ENCODE measurements around the gene ZBTB8OS.

Gene ZBTB8OS

DNA sequence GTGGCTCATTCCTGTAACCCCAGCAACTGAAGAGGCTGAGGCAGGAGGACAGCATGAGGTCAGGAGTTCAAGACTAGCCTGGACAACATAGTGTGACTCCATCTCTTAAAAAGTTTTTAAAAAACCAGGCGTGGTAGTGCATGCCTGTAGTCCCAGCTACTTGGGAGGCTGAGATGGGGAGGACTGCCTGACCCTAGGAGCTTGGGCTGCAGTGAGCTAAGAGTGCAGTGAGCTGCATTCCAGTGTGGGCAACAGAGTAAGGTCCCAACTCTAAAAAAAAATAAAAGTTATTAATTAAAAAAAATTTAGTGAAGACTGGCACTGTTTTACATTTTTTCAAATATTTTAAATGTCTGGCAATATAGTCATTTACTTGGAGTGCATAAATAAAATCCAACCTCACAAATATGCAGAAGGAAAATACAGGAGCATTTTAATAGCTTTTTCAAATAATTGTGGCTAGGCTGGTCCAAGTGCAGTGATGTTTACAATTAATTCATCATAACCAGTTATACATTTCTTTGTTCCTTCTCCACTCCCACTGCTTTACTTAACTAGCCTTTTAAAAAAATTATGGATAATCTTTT lies 10.8 kb downstream of the ZBTB8OS start:
- WGBS, 2 donors (ENCODE audit: extremely low coverage in 2 of 2, insufficient read length in 2 of 2, insufficient replicate concordance in 1 of 2): no CpG with 5 or more reads among the region's 1 CpG
- Histone ChIP-seq H3K36me3 (replicated peaks in 1 of 2; ENCODE audit: control insufficient read depth in 2 of 2, insufficient read depth in 2 of 2, low read length in 2 of 2) (peaks cover 0 to 33% of the 10 kb centered on the region in 2 donors), H3K4me1 (ENCODE audit: control insufficient read depth in 2 of 2, insufficient read depth in 1 of 2, low read depth in 1 of 2, low read length in 2 of 2) (peaks cover 2 to 7% of the 10 kb centered on the region in 2 donors), H4K91ac (ENCODE audit: low read depth, low read length, poor library complexity) (no peak overlapping the region), H2BK12ac (ENCODE audit: low read length) (no peak overlapping the region), H3K9ac (ENCODE audit: low read depth, low read length, poor library complexity) (no peak overlapping the region), H3K27ac (replicated peaks; ENCODE audit: low read length) (no peak overlapping the region), H2AFZ (ENCODE audit: low read length) (no peak overlapping the region), H3K18ac (ENCODE audit: low read length) (no peak overlapping the region), H2BK120ac (ENCODE audit: low read depth, low read length) (no peak overlapping the region), H3K9me3 (replicated peaks in 1 of 2; ENCODE audit: control insufficient read depth in 2 of 2, insufficient read depth in 1 of 2, low read depth in 1 of 2, low read length in 2 of 2) (no peaks in the 10 kb centered on the region), H3K27me3 (ENCODE audit: control insufficient read depth in 3 of 3, insufficient read depth in 3 of 3, low read depth in 1 of 3, low read length in 3 of 3) (no peaks in the 10 kb centered on the region), H3K4me3 (ENCODE audit: low read length in 2 of 2) (no peak overlapping the region), H2AK5ac (ENCODE audit: low read depth, low read length) (no peak overlapping the region), H3K4me2 (ENCODE audit: insufficient read depth, low read length, poor library complexity, severe bottlenecking) (no peak overlapping the region), H2BK15ac (ENCODE audit: low read length) (no peak overlapping the region), H4K8ac (ENCODE audit: low read depth, low read length) (no peak overlapping the region), H3K23ac (ENCODE audit: low read depth, low read length, poor library complexity) (no peak overlapping the region), H3K14ac (ENCODE audit: low read length) (no peak overlapping the region), H3K4ac (ENCODE audit: low read length) (no peak overlapping the region), H2BK5ac (ENCODE audit: low read length) (no peak overlapping the region), H3K79me1 (ENCODE audit: low read depth, low read length) (peaks cover 4% of the 10 kb centered on the region)
- DNase-seq (ENCODE audit: low spot score): no peak

GRCh38 chr1:32636914-32637645 lies 13.3 kb downstream of the ZBTB8OS start:
- peak overlapping the region; percentile 56 for H3K27ac ChIP-seq (replicated peaks; ENCODE audit: low read length)
- no peak overlapping the region for H4K91ac ChIP-seq (ENCODE audit: low read depth, low read length, poor library complexity)
- no peak overlapping the region for H2BK15ac ChIP-seq (ENCODE audit: low read length)
- no peak overlapping the region for H2BK120ac ChIP-seq (ENCODE audit: low read depth, low read length)
- no peak overlapping the region for H2AFZ ChIP-seq (ENCODE audit: low read length)
- H4K8ac ChIP-seq (ENCODE audit: low read depth, low read length): no peak overlapping the region
- no peak overlapping the region for H3K4me3 ChIP-seq (ENCODE audit: low read length in 2 of 2)
- H3K14ac ChIP-seq (ENCODE audit: low read length): no peak overlapping the region
- no peak overlapping the region for H3K4me2 ChIP-seq (ENCODE audit: insufficient read depth, low read length, poor library complexity, severe bottlenecking)
- peaks cover 2% of the 10 kb centered on the region for H3K79me1 ChIP-seq (ENCODE audit: low read depth, low read length)
- H3K27me3 ChIP-seq (ENCODE audit: control insufficient read depth in 3 of 3, insufficient read depth in 3 of 3, low read depth in 1 of 3, low read length in 3 of 3): no peaks in the 10 kb centered on the region
- H3K23ac ChIP-seq (ENCODE audit: low read depth, low read length, poor library complexity): no peak overlapping the region
- H3K9me3 ChIP-seq (replicated peaks in 1 of 2; ENCODE audit: control insufficient read depth in 2 of 2, insufficient read depth in 1 of 2, low read depth in 1 of 2, low read length in 2 of 2): no peaks in the 10 kb centered on the region
- peaks cover 0 to 53% of the 10 kb centered on the region in 2 donors for H3K36me3 ChIP-seq (replicated peaks in 1 of 2; ENCODE audit: control insufficient read depth in 2 of 2, insufficient read depth in 2 of 2, low read length in 2 of 2)
- WGBS, 2 donors (ENCODE audit: extremely low coverage in 2 of 2, insufficient read length in 2 of 2, insufficient replicate concordance in 1 of 2): no CpG with 5 or more reads among the region's 16 CpGs
- H2BK12ac ChIP-seq (ENCODE audit: low read length): no peak overlapping the region
- no peak overlapping the region for H3K18ac ChIP-seq (ENCODE audit: low read length)
- peak; percentile 27 for DNase-seq (ENCODE audit: low spot score)
- H3K4me1 ChIP-seq (ENCODE audit: control insufficient read depth in 2 of 2, insufficient read depth in 1 of 2, low read depth in 1 of 2, low read length in 2 of 2): peaks cover 2 to 7% of the 10 kb centered on the region in 2 donors
- H3K9ac ChIP-seq (ENCODE audit: low read depth, low read length, poor library complexity): no peak overlapping the region
- H2AK5ac ChIP-seq (ENCODE audit: low read depth, low read length): no peak overlapping the region
- H3K4ac ChIP-seq (ENCODE audit: low read length): no peak overlapping the region
- H2BK5ac ChIP-seq (ENCODE audit: low read length): no peak overlapping the region

DNA sequence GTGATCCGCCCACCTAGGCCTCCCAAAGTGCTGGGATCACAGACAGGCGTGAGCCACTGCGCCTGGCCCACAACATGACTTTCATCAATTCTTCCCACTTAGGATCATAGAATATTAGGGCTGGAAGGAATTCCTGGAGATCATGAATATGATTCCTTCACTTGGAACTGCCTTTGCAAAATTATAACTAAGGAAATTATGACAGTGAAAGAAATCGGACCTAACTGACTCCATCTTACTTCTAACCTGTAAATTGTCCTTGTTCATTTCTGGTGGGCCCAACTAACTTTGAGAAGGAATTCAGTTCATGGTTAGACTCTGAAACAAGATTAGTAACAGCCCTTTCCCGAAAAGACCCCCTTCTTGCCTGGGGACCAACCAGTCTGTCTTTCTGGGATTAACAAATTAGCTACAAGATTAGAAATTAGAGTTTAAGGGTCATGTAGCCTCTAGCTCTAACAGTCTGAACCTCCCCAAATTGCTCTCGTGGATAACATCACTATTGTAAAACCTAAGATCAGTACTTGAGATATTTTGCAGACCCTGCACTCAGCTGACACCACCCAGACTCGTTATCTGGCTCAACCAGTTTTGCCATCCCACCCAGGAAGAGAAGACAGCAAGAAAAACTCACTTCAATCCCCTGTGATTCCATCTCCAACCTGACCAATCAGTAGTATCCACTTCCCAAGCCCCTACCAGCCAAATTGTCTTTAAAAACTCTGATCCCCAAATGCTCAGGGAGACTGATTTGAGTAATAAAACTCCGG lies 14.7 kb downstream of the ZBTB8OS start:
- Histone ChIP-seq H3K79me1 (ENCODE audit: low read depth, low read length) (no peaks in the 10 kb centered on the region), H3K4me3 (ENCODE audit: low read length in 2 of 2) (no peak overlapping the region), H2AFZ (ENCODE audit: low read length) (no peak overlapping the region), H3K4me2 (ENCODE audit: insufficient read depth, low read length, poor library complexity, severe bottlenecking) (no peak overlapping the region), H2BK5ac (ENCODE audit: low read length) (no peak overlapping the region), H2BK15ac (ENCODE audit: low read length) (no peak overlapping the region), H3K9ac (ENCODE audit: low read depth, low read length, poor library complexity) (no peak overlapping the region), H3K27ac (replicated peaks; ENCODE audit: low read length) (no peak overlapping the region), H4K91ac (ENCODE audit: low read depth, low read length, poor library complexity) (no peak overlapping the region), H3K36me3 (replicated peaks in 1 of 2; ENCODE audit: control insufficient read depth in 2 of 2, insufficient read depth in 2 of 2, low read length in 2 of 2) (peaks cover 0 to 64% of the 10 kb centered on the region in 2 donors), H4K8ac (ENCODE audit: low read depth, low read length) (no peak overlapping the region), H2AK5ac (ENCODE audit: low read depth, low read length) (no peak overlapping the region), H3K14ac (ENCODE audit: low read length) (no peak overlapping the region), H2BK12ac (ENCODE audit: low read length) (no peak overlapping the region), H3K4ac (ENCODE audit: low read length) (no peak overlapping the region), H3K9me3 (replicated peaks in 1 of 2; ENCODE audit: control insufficient read depth in 2 of 2, insufficient read depth in 1 of 2, low read depth in 1 of 2, low read length in 2 of 2) (no peaks in the 10 kb centered on the region), H2BK120ac (ENCODE audit: low read depth, low read length) (no peak overlapping the region), H3K18ac (ENCODE audit: low read length) (no peak overlapping the region), H3K27me3 (ENCODE audit: control insufficient read depth in 3 of 3, insufficient read depth in 3 of 3, low read depth in 1 of 3, low read length in 3 of 3) (no peaks in the 10 kb centered on the region), H3K4me1 (ENCODE audit: control insufficient read depth in 2 of 2, insufficient read depth in 1 of 2, low read depth in 1 of 2, low read length in 2 of 2) (peaks cover 2 to 7% of the 10 kb centered on the region in 2 donors), H3K23ac (ENCODE audit: low read depth, low read length, poor library complexity) (no peak overlapping the region)
- no CpG with 5 or more reads among the region's 8 CpGs for WGBS, 2 donors (ENCODE audit: extremely low coverage in 2 of 2, insufficient read length in 2 of 2, insufficient replicate concordance in 1 of 2)
- DNase-seq (ENCODE audit: low spot score): no peak

- H3K23ac ChIP-seq (ENCODE audit: low read depth, low read length, poor library complexity): no peak overlapping the region
- no peak overlapping the region for H4K91ac ChIP-seq (ENCODE audit: low read depth, low read length, poor library complexity)
- no peak for DNase-seq (ENCODE audit: low spot score)
- H3K14ac ChIP-seq (ENCODE audit: low read length): no peak overlapping the region
- no peak overlapping the region for H4K8ac ChIP-seq (ENCODE audit: low read depth, low read length)
- H2AK5ac ChIP-seq (ENCODE audit: low read depth, low read length): no peak overlapping the region
- WGBS, 2 donors (ENCODE audit: extremely low coverage in 2 of 2, insufficient read length in 2 of 2, insufficient replicate concordance in 1 of 2): no CpG with 5 or more reads among the region's 2 CpGs
- H2BK5ac ChIP-seq (ENCODE audit: low read length): no peak overlapping the region
- H2AFZ ChIP-seq (ENCODE audit: low read length): no peak overlapping the region
- H2BK120ac ChIP-seq (ENCODE audit: low read depth, low read length): no peak overlapping the region
- no peak overlapping the region for H3K18ac ChIP-seq (ENCODE audit: low read length)
- H3K36me3 ChIP-seq (replicated peaks in 1 of 2; ENCODE audit: control insufficient read depth in 2 of 2, insufficient read depth in 2 of 2, low read length in 2 of 2): peaks cover 0 to 67% of the 10 kb centered on the region in 2 donors
- H3K79me1 ChIP-seq (ENCODE audit: low read depth, low read length): no peaks in the 10 kb centered on the region
- H3K4ac ChIP-seq (ENCODE audit: low read length): no peak overlapping the region
- H3K27ac ChIP-seq (replicated peaks; ENCODE audit: low read length): no peak overlapping the region
- H3K9ac ChIP-seq (ENCODE audit: low read depth, low read length, poor library complexity): no peak overlapping the region
- no peaks in the 10 kb centered on the region for H3K27me3 ChIP-seq (ENCODE audit: control insufficient read depth in 3 of 3, insufficient read depth in 3 of 3, low read depth in 1 of 3, low read length in 3 of 3)
- no peak overlapping the region for H2BK15ac ChIP-seq (ENCODE audit: low read length)
- no peaks in the 10 kb centered on the region for H3K9me3 ChIP-seq (replicated peaks in 1 of 2; ENCODE audit: control insufficient read depth in 2 of 2, insufficient read depth in 1 of 2, low read depth in 1 of 2, low read length in 2 of 2)
- no peak overlapping the region for H3K4me2 ChIP-seq (ENCODE audit: insufficient read depth, low read length, poor library complexity, severe bottlenecking)
- H2BK12ac ChIP-seq (ENCODE audit: low read length): no peak overlapping the region
- no peak overlapping the region for H3K4me3 ChIP-seq (ENCODE audit: low read length in 2 of 2)
- H3K4me1 ChIP-seq (ENCODE audit: control insufficient read depth in 2 of 2, insufficient read depth in 1 of 2, low read depth in 1 of 2, low read length in 2 of 2): peaks cover 2 to 7% of the 10 kb centered on the region in 2 donors
These were observed 17.5 kb downstream of the ZBTB8OS start for GRCh38 chr1:32632829-32633228.
